HepG2 (cell line): ENCODE results near the gene CHCHD6. TPM values are rescaled to one million over a fixed set of nuclear protein-coding genes. Genes with fewer than 3 reads are reported as not detected.

Source experiments
- ATAC-seq: fragments of 200-7000 bp; cut with Tn5 transposase; 3 replicates; pipeline ENCODE4 v1.9.1; 2020; ENCODE audit warnings: mild to moderate bottlenecking, moderate library complexity
- BruUV-seq: library from RNA; stranded (reverse); fragments of 400-500 nt; replicated peaks from 2 replicates; lab custom pipeline; 2021; lab: Mats Ljungman, UMichigan
- CTCF ChIA-PET: fragments of 300-600 bp; formaldehyde crosslinking; extraction: SDS; loops from one replicate; lab custom pipeline; 2021; ENCODE audit warnings: low total read pairs, inconsistent platforms, low intra/inter-chr PET ratio; lab: Yijun Ruan, JAX
- POLR2A ChIA-PET: fragments of 350-600 bp; sonication (Branson Sonifier 250); formaldehyde crosslinking; loops from one replicate; lab custom pipeline; 2020; ENCODE audit warnings: antibody characterized with exemption, inconsistent platforms; lab: Yijun Ruan, JAX
- DNase-seq: peaks from one replicate; pipeline ENCODE4 v3.0.0-alpha.2; 2015; ENCODE audit warnings: low spot score
- FAIRE-seq: peaks from 3 replicates; lab custom pipeline; 2011; peaks lifted over from hg19 to GRCh38; lab: Jason Lieb, UNC
- H2AFZ ChIP-seq: one replicate; pipeline ENCODE4 v1.6.1; 2011; ENCODE audit warnings: low read length, inconsistent platforms
- H3K27ac ChIP-seq: fragments of 300-600 bp; 3 replicates; pipeline ENCODE4 v1.8.0; 2011; ENCODE audit warnings: mixed run types, mild to moderate bottlenecking, mixed read lengths, low read length, inconsistent platforms; ENCODE audit not compliant: insufficient read depth; ENCODE audit errors: extremely low read length
- H3K27me3 ChIP-seq, 2 experiments: fragments of 200-600 bp in 1 of 2; 2 replicates in 1 of 2; 3 replicates in 1 of 2; pipeline versions ENCODE4 v1.6.0 to v1.8.0; 2011; ENCODE audit warnings: low read length in 2 of 2, mild to moderate bottlenecking in 2 of 2, moderate library complexity in 2 of 2, inconsistent platforms in 1 of 2; ENCODE audit not compliant: insufficient read depth in 2 of 2, control insufficient read depth in 1 of 2
- H3K36me3 ChIP-seq, 2 experiments: fragments of 200-600 bp in 1 of 2; replicated peaks in 1 of 2; 2 replicates in 1 of 2; 3 replicates in 1 of 2; pipeline versions ENCODE4 v1.5.1 to v1.8.0; 2011; ENCODE audit warnings: low read length in 2 of 2, inconsistent platforms in 1 of 2; ENCODE audit not compliant: insufficient read depth in 2 of 2, control insufficient read depth in 1 of 2
- H3K4me1 ChIP-seq: 2 replicates; pipeline ENCODE4 v1.5.1; 2012; ENCODE audit warnings: low read length, inconsistent platforms; ENCODE audit not compliant: insufficient read depth
- H3K4me2 ChIP-seq: 2 replicates; pipeline ENCODE4 v1.6.0; 2011; ENCODE audit warnings: low read depth, low read length, inconsistent platforms
- H3K4me3 ChIP-seq, 3 experiments: fragments of 200-600 bp in 1 of 3; sonication (generic), shearing (Covaris generic) in 1 of 3; replicated peaks in 1 of 3; 2 replicates each; pipeline ENCODE4 v1.5.1; 2011 to 2016; ENCODE audit warnings: low read length in 3 of 3, inconsistent platforms in 2 of 3, low read depth in 2 of 3, mild to moderate bottlenecking in 2 of 3, control low read depth in 1 of 3, mixed read lengths in 1 of 3; ENCODE audit not compliant: insufficient read depth in 1 of 3
- H3K79me2 ChIP-seq: one replicate; pipeline ENCODE4 v1.6.1; 2011; ENCODE audit warnings: low read length, inconsistent platforms; ENCODE audit not compliant: insufficient read depth
- H3K9ac ChIP-seq: 2 replicates; pipeline ENCODE4 v1.6.0; 2011; ENCODE audit warnings: mild to moderate bottlenecking, low read depth, low read length, inconsistent platforms; ENCODE audit not compliant: insufficient read depth
- H3K9me3 ChIP-seq: 2 replicates; pipeline ENCODE4 v1.5.1; 2012; ENCODE audit warnings: mild to moderate bottlenecking, low read length
- H4K20me1 ChIP-seq: 2 replicates; pipeline ENCODE4 v1.6.0; 2011; ENCODE audit warnings: inconsistent platforms, mild to moderate bottlenecking, low read length, moderate library complexity; ENCODE audit not compliant: insufficient read depth
- FOXA3 ChIP-seq: IDR thresholded peaks from 2 replicates; pipeline ENCODE4 v1.6.1; 2016; ENCODE audit warnings: missing genetic modification reagents, missing compliant biosample characterization
- GTF3A ChIP-seq: sonication (generic); formaldehyde crosslinking; conservative IDR thresholded peaks from 2 replicates; pipeline ENCODE4 v1.4.0; 2020; ENCODE audit warnings: mild to moderate bottlenecking, missing genetic modification reagents
- HHEX ChIP-seq: IDR thresholded peaks from 2 replicates; pipeline ENCODE4 v1.6.1; 2016; ENCODE audit warnings: control low read depth
- HIVEP1 ChIP-seq: sonication (generic); formaldehyde crosslinking; IDR thresholded peaks from 2 replicates; pipeline ENCODE4 v1.4.0; 2020; ENCODE audit warnings: mild to moderate bottlenecking, missing genetic modification reagents
- HNF4A ChIP-seq: sonication (generic); formaldehyde crosslinking; IDR thresholded peaks from 2 replicates; pipeline ENCODE4 v1.4.0; 2020; ENCODE audit warnings: missing genetic modification reagents
- MZF1 ChIP-seq: sonication (generic); formaldehyde crosslinking; IDR thresholded peaks from 2 replicates; pipeline ENCODE4 v1.8.1; 2023; ENCODE audit warnings: mild to moderate bottlenecking, missing genetic modification reagents, borderline replicate concordance
- NAIF1 ChIP-seq: sonication (generic); formaldehyde crosslinking; IDR thresholded peaks from 2 replicates; pipeline ENCODE4 v1.5.0; 2020; ENCODE audit warnings: mild to moderate bottlenecking, missing genetic modification reagents, borderline replicate concordance
- NFKBIZ ChIP-seq: IDR thresholded peaks from 2 replicates; pipeline ENCODE4 v1.6.1; 2018; ENCODE audit warnings: missing genetic modification reagents, missing compliant biosample characterization
- POLR2G ChIP-seq: fragments of 200-400 bp; formaldehyde crosslinking; IDR thresholded peaks from 2 replicates; pipeline ENCODE4 v1.6.1; 2018; ENCODE audit warnings: mild to moderate bottlenecking, low read depth, low read length, moderate library complexity
- RFXAP ChIP-seq: sonication (generic); formaldehyde crosslinking; IDR thresholded peaks from 2 replicates; pipeline ENCODE4 v1.4.0; 2020; ENCODE audit warnings: missing genetic modification reagents, borderline replicate concordance
- TBX2 ChIP-seq: sonication (generic); formaldehyde crosslinking; IDR thresholded peaks from 2 replicates; pipeline ENCODE4 v1.5.0; 2020; ENCODE audit warnings: missing genetic modification reagents, mild to moderate bottlenecking, borderline replicate concordance
- ZNF331 ChIP-seq: sonication (generic); formaldehyde crosslinking; IDR thresholded peaks from 2 replicates; pipeline ENCODE4 v1.4.0; 2020; ENCODE audit warnings: missing genetic modification reagents
- ZNF577 ChIP-seq: sonication (generic); formaldehyde crosslinking; IDR thresholded peaks from 2 replicates; pipeline ENCODE4 v1.4.0; 2020; ENCODE audit warnings: mild to moderate bottlenecking, low read depth, missing genetic modification reagents, borderline replicate concordance
- ZNF850 ChIP-seq: sonication (generic); formaldehyde crosslinking; conservative IDR thresholded peaks from 2 replicates; pipeline ENCODE4 v1.9.0; 2021; ENCODE audit warnings: mild to moderate bottlenecking, missing genetic modification reagents
- WGBS: methylation state at CpG from one replicate; pipeline ENCODE4 v1.1.6; 2017; ENCODE audit warnings: low lambda C conversion rate; 5-methylcytosine and 5-hydroxymethylcytosine counted together
- in situ Hi-C: cut with HindIII; loops from 2 replicates; pipeline ENCODE4 v1.10.0; 2017; ENCODE audit warnings: low pct_unique_long_range_greater_than_20kb; ENCODE audit not compliant: extremely low pct_ligation_motif_present
- intact Hi-C: fragments of 100-400 bp; cut with micrococcal nuclease; formaldehyde crosslinking; loops from one replicate; pipeline ENCODE4 v1.10.0; 2022; ENCODE audit not compliant: unreplicated experiment
- polyA plus RNA-seq, 8 experiments: library from polyadenylated mRNA; depleted of rRNA in 3 of 8; stranded (reverse) in 7 of 8; unstranded in 1 of 8; fragments of >200 nt; fragmentation: Illumina TruSeq in 4 of 8; extraction: Trizol in 4 of 8; gene quantifications; 2 replicates each; pipeline versions ENCODE4 v1.2.1 to v1.2.3, GENCODE V29; 2011 to 2016; ENCODE audit warnings: low read depth in 4 of 8, missing spikeins in 1 of 8, mixed read lengths in 1 of 8; ENCODE audit not compliant: insufficient read depth in 1 of 8
- total RNA-seq, 5 experiments: library from RNA; depleted of rRNA; stranded (reverse); fragments of >200 nt; fragmentation: Illumina TruSeq; extraction: Trizol; gene quantifications; 2 replicates each; pipeline ENCODE4 v1.2.3, GENCODE V29; 2016; ENCODE audit warnings: low read depth in 1 of 5
- TF ChIP-seq, protein P1 (sequence below): sonication (generic); formaldehyde crosslinking; IDR thresholded peaks from 2 replicates; pipeline ENCODE4 v1.4.0; 2020; ENCODE audit warnings: missing genetic modification reagents
- TF ChIP-seq, protein P2 (sequence below): sonication (generic); formaldehyde crosslinking; IDR thresholded peaks from 2 replicates; pipeline ENCODE4 v1.5.1; 2020; ENCODE audit warnings: mild to moderate bottlenecking, missing genetic modification reagents, moderate library complexity

Gene CHCHD6
- total and polyA plus RNA-seq, 2 of the 13 experiments (the other 11 are each of a cell fraction or from before 2014, with no cell fraction given): 20.3 to 20.8 TPM

DNA sequence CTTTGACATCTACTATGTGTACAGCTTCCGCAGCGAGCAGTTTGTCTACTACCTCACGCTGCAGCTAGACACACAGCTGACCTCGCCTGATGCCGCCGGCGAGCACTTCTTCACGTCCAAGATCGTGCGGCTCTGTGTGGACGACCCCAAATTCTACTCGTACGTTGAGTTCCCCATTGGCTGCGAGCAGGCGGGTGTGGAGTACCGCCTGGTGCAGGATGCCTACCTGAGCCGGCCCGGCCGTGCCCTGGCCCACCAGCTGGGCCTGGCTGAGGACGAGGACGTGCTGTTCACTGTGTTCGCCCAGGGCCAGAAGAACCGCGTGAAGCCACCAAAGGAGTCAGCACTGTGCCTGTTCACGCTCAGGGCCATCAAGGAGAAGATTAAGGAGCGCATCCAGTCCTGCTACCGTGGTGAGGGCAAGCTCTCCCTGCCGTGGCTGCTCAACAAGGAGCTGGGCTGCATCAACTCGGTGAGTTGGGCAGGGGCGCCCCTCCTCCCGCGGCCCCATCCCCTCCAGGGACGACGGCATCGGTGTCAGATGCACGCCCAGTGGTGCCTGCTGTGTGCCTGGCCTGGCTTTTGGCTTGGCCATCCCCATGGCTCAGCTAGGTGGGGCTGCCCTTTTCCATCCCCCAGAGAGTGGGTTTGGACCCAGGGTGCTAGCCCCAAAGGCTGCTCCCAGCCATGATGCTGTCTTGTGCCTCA is 285.4 kb downstream of the CHCHD6 start:
- H4K20me1 ChIP-seq: peaks cover 20% of the 10 kb centered on the region; the same call in 1 of the 2 replicates
- no peak overlapping the region for H2AFZ ChIP-seq
- ATAC-seq: no peak
- H3K9me3 ChIP-seq: no peaks in the 10 kb centered on the region
- no TSS peak for BruUV-seq
- in situ Hi-C loops (no loop called here), intact Hi-C loops (loop anchor here (10.0 kb wide), 2 partner anchors 315 to 555 kb away; no protein-coding TSS in a partner anchor)
- peaks cover 21% of the 10 kb centered on the region in 2 experiments; a peak in 4 of 5 replicates for H3K36me3 ChIP-seq
- no peak overlapping the region for H3K4me2 ChIP-seq
- POLR2A ChIA-PET: no interaction called here
- DNase-seq: no peak
- H3K27me3 ChIP-seq: no peaks in the 10 kb centered on the region
- WGBS: 97% methylated on average over 23 of the region's 36 CpGs
- H3K9ac ChIP-seq: no peak overlapping the region
- CTCF ChIA-PET: no interaction called here
- no peak overlapping the region for H3K27ac ChIP-seq
- H3K4me1 ChIP-seq: peaks cover 7% of the 10 kb centered on the region
- H3K4me3 ChIP-seq: no peak overlapping the region
- H3K79me2 ChIP-seq: peaks cover 12% of the 10 kb centered on the region
- no peak for FAIRE-seq
- TF ChIP-seq TBX2 (CRISPR knock-in tag) (no peak), FOXA3 (CRISPR knock-in tag) (no peak), MZF1 (no peak), RFXAP (CRISPR knock-in tag) (no peak), HNF4A (no peak), HIVEP1 (CRISPR knock-in tag) (no peak), NFKBIZ (no peak), ZNF331 (CRISPR knock-in tag) (no peak), ZNF577 (CRISPR knock-in tag) (no peak), HHEX (CRISPR knock-in tag) (no peak), GTF3A (no peak), NAIF1 (CRISPR knock-in tag) (no peak), ZNF850 (CRISPR knock-in tag) (no peak), POLR2G (no peak)
- TF ChIP-seq, protein P1, sequence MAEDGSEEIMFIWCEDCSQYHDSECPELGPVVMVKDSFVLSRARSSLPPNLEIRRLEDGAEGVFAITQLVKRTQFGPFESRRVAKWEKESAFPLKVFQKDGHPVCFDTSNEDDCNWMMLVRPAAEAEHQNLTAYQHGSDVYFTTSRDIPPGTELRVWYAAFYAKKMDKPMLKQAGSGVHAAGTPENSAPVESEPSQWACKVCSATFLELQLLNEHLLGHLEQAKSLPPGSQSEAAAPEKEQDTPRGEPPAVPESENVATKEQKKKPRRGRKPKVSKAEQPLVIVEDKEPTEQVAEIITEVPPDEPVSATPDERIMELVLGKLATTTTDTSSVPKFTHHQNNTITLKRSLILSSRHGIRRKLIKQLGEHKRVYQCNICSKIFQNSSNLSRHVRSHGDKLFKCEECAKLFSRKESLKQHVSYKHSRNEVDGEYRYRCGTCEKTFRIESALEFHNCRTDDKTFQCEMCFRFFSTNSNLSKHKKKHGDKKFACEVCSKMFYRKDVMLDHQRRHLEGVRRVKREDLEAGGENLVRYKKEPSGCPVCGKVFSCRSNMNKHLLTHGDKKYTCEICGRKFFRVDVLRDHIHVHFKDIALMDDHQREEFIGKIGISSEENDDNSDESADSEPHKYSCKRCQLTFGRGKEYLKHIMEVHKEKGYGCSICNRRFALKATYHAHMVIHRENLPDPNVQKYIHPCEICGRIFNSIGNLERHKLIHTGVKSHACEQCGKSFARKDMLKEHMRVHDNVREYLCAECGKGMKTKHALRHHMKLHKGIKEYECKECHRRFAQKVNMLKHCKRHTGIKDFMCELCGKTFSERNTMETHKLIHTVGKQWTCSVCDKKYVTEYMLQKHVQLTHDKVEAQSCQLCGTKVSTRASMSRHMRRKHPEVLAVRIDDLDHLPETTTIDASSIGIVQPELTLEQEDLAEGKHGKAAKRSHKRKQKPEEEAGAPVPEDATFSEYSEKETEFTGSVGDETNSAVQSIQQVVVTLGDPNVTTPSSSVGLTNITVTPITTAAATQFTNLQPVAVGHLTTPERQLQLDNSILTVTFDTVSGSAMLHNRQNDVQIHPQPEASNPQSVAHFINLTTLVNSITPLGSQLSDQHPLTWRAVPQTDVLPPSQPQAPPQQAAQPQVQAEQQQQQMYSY (CRISPR knock-in tag): no peak
- TF ChIP-seq, protein P2, sequence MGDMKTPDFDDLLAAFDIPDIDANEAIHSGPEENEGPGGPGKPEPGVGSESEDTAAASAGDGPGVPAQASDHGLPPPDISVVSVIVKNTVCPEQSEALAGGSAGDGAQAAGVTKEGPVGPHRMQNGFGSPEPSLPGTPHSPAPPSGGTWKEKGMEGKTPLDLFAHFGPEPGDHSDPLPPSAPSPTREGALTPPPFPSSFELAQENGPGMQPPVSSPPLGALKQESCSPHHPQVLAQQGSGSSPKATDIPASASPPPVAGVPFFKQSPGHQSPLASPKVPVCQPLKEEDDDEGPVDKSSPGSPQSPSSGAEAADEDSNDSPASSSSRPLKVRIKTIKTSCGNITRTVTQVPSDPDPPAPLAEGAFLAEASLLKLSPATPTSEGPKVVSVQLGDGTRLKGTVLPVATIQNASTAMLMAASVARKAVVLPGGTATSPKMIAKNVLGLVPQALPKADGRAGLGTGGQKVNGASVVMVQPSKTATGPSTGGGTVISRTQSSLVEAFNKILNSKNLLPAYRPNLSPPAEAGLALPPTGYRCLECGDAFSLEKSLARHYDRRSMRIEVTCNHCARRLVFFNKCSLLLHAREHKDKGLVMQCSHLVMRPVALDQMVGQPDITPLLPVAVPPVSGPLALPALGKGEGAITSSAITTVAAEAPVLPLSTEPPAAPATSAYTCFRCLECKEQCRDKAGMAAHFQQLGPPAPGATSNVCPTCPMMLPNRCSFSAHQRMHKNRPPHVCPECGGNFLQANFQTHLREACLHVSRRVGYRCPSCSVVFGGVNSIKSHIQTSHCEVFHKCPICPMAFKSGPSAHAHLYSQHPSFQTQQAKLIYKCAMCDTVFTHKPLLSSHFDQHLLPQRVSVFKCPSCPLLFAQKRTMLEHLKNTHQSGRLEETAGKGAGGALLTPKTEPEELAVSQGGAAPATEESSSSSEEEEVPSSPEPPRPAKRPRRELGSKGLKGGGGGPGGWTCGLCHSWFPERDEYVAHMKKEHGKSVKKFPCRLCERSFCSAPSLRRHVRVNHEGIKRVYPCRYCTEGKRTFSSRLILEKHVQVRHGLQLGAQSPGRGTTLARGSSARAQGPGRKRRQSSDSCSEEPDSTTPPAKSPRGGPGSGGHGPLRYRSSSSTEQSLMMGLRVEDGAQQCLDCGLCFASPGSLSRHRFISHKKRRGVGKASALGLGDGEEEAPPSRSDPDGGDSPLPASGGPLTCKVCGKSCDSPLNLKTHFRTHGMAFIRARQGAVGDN: no peak
